BE2C (cell line): ENCODE data around the gene CLIC4.
"Not testable (repeated sequence)": the region's sequence is repeated elsewhere in the genome, so short reads cannot be mapped to it uniquely, and the experiment has no call there.

Experiments
- DNase-seq: peaks from one replicate; pipeline ENCODE4 v3.0.0-alpha.2; 2020
- H3K27me3 ChIP-seq: fragments of 250-450 bp; sonication (Bioruptor Pico); 2 replicates; pipeline ENCODE4 v1.5.1; 2020; ENCODE audit warnings: mild to moderate bottlenecking
- H3K36me3 ChIP-seq: fragments of 250-450 bp; sonication (Bioruptor Pico); 2 replicates; pipeline ENCODE4 v1.5.1; 2020; ENCODE audit warnings: mild to moderate bottlenecking
- H3K4me1 ChIP-seq: fragments of 250-450 bp; sonication (Bioruptor Pico); 2 replicates; pipeline ENCODE4 v1.5.1; 2020
- H3K4me3 ChIP-seq: 2 replicates; pipeline ENCODE4 v1.5.1; 2011; ENCODE audit warnings: low read depth, low read length
- H3K9me3 ChIP-seq: fragments of 250-450 bp; sonication (Bioruptor Pico); 2 replicates; pipeline ENCODE4 v1.5.1; 2020
- TF ChIP-seq, protein P1 (sequence below): IDR thresholded peaks from 2 replicates; pipeline ENCODE4 v1.5.1; 2012; ENCODE audit warnings: mild to moderate bottlenecking, low read depth, low read length

The CLIC4 gene

DNA sequence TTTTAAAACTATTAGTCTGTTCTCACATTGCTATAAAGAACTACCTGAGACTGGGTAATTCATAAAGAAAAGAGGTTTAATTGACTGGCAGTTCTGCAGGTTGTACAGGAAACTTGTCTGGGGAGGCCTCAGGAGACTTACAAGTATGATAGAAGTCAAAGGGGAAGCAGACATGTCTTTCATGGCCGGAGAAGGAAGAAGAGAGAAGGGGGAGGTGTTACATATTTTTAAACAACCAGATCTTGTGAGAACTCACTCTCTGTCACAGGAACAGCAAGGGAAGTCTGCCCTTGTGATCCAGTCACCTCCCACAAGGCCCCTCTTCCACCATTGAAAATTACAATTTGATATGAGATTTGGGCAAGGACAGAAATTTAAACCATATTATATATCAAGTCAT lies 55.9 kb downstream of the CLIC4 start:
- Histone ChIP-seq H3K36me3 (peaks cover 5% of the 10 kb centered on the region), H3K4me3 (no peak overlapping the region), H3K9me3 (no peaks in the 10 kb centered on the region), H3K4me1 (no peaks in the 10 kb centered on the region), H3K27me3 (no peaks in the 10 kb centered on the region)
- TF ChIP-seq, protein P1, sequence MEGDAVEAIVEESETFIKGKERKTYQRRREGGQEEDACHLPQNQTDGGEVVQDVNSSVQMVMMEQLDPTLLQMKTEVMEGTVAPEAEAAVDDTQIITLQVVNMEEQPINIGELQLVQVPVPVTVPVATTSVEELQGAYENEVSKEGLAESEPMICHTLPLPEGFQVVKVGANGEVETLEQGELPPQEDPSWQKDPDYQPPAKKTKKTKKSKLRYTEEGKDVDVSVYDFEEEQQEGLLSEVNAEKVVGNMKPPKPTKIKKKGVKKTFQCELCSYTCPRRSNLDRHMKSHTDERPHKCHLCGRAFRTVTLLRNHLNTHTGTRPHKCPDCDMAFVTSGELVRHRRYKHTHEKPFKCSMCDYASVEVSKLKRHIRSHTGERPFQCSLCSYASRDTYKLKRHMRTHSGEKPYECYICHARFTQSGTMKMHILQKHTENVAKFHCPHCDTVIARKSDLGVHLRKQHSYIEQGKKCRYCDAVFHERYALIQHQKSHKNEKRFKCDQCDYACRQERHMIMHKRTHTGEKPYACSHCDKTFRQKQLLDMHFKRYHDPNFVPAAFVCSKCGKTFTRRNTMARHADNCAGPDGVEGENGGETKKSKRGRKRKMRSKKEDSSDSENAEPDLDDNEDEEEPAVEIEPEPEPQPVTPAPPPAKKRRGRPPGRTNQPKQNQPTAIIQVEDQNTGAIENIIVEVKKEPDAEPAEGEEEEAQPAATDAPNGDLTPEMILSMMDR = no peak
- no peak for DNase-seq

DNA sequence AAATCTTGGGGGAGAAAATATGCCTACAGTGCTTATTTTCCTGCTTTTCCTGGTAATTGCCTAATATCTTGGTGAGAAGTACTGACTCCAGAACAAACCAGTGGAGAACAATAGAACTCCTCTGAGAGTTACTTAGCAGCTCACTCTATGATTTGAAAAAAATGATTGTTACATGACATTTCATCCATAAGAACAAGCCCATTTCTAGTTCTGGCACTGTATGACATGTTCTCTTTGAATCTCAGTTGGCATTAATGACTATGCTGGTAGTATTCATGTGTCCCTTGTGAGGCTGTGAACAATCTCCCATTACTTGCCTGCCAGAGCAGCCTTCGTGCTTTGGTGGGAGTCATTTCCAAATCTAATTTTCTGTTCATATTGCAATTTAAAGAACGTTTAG lies 58.0 kb downstream of the CLIC4 start:
- TF ChIP-seq, protein P1 = no peak
- Histone ChIP-seq H3K4me1 (no peaks in the 10 kb centered on the region), H3K27me3 (no peaks in the 10 kb centered on the region), H3K9me3 (no peaks in the 10 kb centered on the region), H3K4me3 (no peak overlapping the region), H3K36me3 (peaks cover 4% of the 10 kb centered on the region)
- no peak for DNase-seq

DNA sequence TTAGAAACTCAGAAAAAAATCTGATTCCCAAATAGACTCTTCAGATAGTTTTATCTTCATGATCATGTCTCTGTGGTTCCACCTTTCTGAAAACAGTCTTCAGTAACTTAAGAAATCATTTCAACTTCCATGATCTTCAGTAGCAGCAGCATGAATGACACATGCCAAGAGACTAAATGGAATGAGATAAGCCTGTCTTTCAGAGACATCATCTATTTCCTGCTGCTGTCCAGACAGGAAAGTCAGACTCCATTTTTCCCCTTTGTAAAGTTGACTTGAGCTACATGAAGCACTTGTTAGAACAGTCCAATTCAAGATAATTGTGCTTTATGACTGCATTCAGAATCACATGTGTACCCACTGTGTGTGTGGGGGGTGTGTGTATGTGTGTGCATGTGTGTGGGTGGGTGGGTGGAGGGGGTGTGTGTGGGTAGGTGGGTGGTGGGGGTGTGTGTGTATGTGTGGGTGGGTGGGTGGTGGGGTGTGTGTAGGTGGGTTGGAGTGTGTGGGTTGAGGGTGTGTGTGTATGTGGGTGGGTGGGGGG lies 58.8 kb downstream of the CLIC4 start:
- Histone ChIP-seq H3K4me3 (no peak overlapping the region), H3K27me3 (no peaks in the 10 kb centered on the region), H3K9me3 (no peaks in the 10 kb centered on the region), H3K4me1 (no peaks in the 10 kb centered on the region), H3K36me3 (no peaks in the 10 kb centered on the region)
- TF ChIP-seq, protein P1 = no peak
- no peak for DNase-seq

DNA sequence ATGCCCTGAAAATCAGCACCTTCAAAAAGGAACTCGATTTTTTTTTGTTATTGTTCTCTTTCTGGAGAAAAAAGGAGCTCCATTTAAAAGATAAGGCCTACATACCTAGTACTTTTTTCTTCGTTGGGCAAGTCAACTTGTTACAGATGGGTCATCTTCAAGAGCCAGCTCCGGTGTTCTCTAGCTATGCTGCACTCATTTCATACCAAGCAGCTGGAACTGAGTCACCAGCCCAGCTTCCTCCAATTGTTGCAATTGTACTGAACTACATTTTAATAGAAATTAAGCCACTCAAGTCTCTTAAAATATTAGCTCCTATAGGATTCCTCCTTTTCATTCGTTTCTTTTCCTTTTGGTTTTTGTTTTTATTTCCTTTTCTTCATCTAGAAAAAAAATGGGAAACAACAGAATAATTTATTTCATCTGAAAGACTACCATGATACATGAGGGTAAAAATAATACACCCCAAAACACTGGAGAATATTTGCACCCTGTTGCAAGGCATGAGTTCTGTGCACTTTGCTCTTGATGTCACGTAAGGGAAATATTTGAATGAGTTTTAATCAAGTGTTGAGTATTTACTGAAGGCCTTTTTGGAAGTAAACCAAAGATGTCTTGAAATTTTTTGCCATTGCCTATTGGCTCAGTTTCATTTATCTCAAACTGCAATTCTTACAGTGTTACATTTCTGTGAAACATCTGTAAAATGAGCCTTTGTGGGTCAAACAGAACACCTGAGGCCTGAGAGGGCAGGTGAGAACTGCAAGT lies 60.5 kb downstream of the CLIC4 start:
- TF ChIP-seq, protein P1 = no peak

DNA sequence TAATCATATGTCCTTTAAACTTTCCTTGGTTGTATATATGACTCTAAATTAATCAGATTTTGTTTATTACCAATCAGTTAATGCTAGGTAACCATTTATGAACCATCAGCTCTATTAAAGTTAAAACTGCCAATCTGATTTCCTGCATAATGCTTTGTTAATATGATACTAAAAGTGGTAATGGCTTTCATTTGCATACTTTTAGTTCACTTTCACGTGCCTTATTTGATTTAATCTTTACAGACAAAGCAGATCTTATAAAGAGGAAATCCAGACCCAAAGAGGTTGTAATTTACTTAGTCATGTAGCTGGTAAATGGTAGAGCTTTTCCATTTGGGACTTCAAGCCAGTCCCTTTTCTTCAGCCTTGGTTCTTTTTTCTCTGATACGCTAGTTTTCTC lies 61.3 kb downstream of the CLIC4 start:
- no peak for DNase-seq
- no peaks in the 10 kb centered on the region for H3K4me1 ChIP-seq
- TF ChIP-seq, protein P1 = no peak
- H3K27me3 ChIP-seq = no peaks in the 10 kb centered on the region
- no peak overlapping the region for H3K4me3 ChIP-seq
- H3K9me3 ChIP-seq = no peaks in the 10 kb centered on the region
- no peaks in the 10 kb centered on the region for H3K36me3 ChIP-seq

More for the DNA sequence above, 60.5 kb downstream of the CLIC4 start:
- no peak for DNase-seq
- H3K27me3 ChIP-seq = no peaks in the 10 kb centered on the region
- no peaks in the 10 kb centered on the region for H3K36me3 ChIP-seq
- H3K4me3 ChIP-seq = no peak overlapping the region
- no peaks in the 10 kb centered on the region for H3K4me1 ChIP-seq
- H3K9me3 ChIP-seq = no peaks in the 10 kb centered on the region

DNA sequence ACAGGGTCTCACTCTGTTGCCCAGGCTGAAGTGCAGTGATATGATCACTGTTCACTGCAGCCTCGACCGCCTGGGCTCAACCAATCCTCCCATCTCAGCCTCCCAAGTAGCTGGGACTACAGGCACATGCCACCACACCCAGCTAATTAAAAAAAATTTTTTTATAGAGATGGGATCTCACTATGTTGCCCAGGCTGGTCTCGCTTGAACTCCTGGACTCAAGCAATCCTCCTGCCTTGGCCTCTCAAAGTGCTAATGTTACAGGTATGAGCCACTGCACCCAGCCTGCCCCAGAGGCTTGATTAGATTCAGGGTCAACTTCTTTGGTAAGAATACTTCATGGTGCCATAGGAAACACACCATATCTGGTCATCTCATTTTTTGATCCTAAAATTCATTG lies 66.2 kb downstream of the CLIC4 start:
- not testable (repeated sequence) for H3K27me3 ChIP-seq, H3K4me1 ChIP-seq, H3K9me3 ChIP-seq, H3K36me3 ChIP-seq, DNase-seq, H3K4me3 ChIP-seq

DNA sequence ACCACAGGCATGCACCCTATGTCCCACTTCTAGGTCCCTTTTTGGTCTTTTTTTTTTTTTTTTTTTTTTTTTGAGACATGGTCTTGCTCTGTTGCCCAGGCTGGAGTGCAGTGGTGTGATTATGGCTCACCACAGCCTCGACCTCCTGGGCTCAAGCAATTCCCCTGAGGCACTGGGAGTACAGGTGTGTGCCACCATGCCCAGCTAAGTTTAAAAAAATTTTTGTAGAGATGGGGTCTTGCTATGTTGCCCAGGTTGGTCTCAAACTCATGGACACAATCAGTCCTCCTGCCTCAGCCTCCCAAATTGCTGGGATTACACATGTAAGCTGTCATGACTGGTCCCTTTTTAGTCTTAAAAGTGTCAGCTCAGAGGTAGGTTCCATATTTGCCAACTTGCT lies 75.0 kb downstream of the CLIC4 start:
- DNase-seq, H3K27me3 ChIP-seq, H3K4me3 ChIP-seq, H3K9me3 ChIP-seq, H3K36me3 ChIP-seq, H3K4me1 ChIP-seq: not testable (repeated sequence)
